Keratinocyte (primary cell): ENCODE results near the gene LRFN3. TPM values are rescaled to one million over a fixed set of nuclear protein-coding genes. Genes with fewer than 3 reads are reported as not detected.

Experiments
- DNase-seq: peaks from one replicate; pipeline ENCODE4 v3.0.0-alpha.2; 2011; ENCODE audit warnings: low read depth, missing footprints, low spot score
- FAIRE-seq: peaks from 2 replicates; lab custom pipeline; 2011; peaks lifted over from hg19 to GRCh38; lab: Jason Lieb, UNC
- H2AFZ ChIP-seq: 2 replicates; pipeline ENCODE4 v1.6.0; 2012; ENCODE audit warnings: low read length, control low read depth, inconsistent platforms; ENCODE audit not compliant: control insufficient read depth
- H3K27ac ChIP-seq: 2 replicates; pipeline ENCODE4 v1.5.1; 2011; ENCODE audit warnings: low read length; ENCODE audit not compliant: control insufficient read depth, insufficient read depth
- H3K27me3 ChIP-seq: 3 replicates; pipeline ENCODE4 v1.6.0; 2011; ENCODE audit warnings: low read length; ENCODE audit not compliant: control insufficient read depth, insufficient read depth; ENCODE audit errors: extremely low read depth
- H3K36me3 ChIP-seq, 2 experiments: 2 replicates in 1 of 2; 3 replicates in 1 of 2; pipeline ENCODE4 v1.5.1; 2011; ENCODE audit warnings: low read length in 2 of 2, mild to moderate bottlenecking in 1 of 2; ENCODE audit not compliant: control insufficient read depth in 2 of 2, insufficient read depth in 2 of 2; ENCODE audit errors: extremely low read depth in 1 of 2
- H3K4me1 ChIP-seq: 3 replicates; pipeline ENCODE4 v1.5.1; 2011; ENCODE audit warnings: low read length; ENCODE audit not compliant: control insufficient read depth, insufficient read depth; ENCODE audit errors: extremely low read depth
- H3K4me2 ChIP-seq: 3 replicates; pipeline ENCODE4 v1.6.0; 2011; ENCODE audit warnings: low read depth, low read length; ENCODE audit not compliant: control insufficient read depth, insufficient read depth; ENCODE audit errors: extremely low read depth
- H3K4me3 ChIP-seq, 3 experiments: fragments of 200-600 bp in 1 of 3; sonication (generic) in 1 of 3; 2 replicates in 2 of 3; 3 replicates in 1 of 3; pipeline ENCODE4 v1.5.1; 2011 to 2016; ENCODE audit warnings: low read length in 3 of 3, mild to moderate bottlenecking in 3 of 3, control low read depth in 2 of 3, inconsistent platforms in 1 of 3, low read depth in 1 of 3, mixed read lengths in 1 of 3, mixed run types in 1 of 3, moderate library complexity in 1 of 3; ENCODE audit not compliant: control insufficient read depth in 2 of 3, insufficient read depth in 2 of 3; ENCODE audit errors: extremely low read depth in 1 of 3
- H3K79me2 ChIP-seq: 2 replicates; pipeline ENCODE4 v1.6.0; 2012; ENCODE audit warnings: low read length; ENCODE audit not compliant: control insufficient read depth, insufficient read depth
- H3K9ac ChIP-seq: 3 replicates; pipeline ENCODE4 v1.6.0; 2011; ENCODE audit warnings: low read length; ENCODE audit not compliant: control insufficient read depth, insufficient read depth; ENCODE audit errors: extremely low read depth
- H3K9me1 ChIP-seq: 3 replicates; pipeline ENCODE4 v1.6.0; 2011; ENCODE audit warnings: low read length; ENCODE audit not compliant: control insufficient read depth, insufficient read depth; ENCODE audit errors: extremely low read depth
- H3K9me3 ChIP-seq: 2 replicates; pipeline ENCODE4 v1.5.1; 2012; ENCODE audit warnings: low read depth, low read length; ENCODE audit not compliant: control insufficient read depth
- H4K20me1 ChIP-seq: 3 replicates; pipeline ENCODE4 v1.6.0; 2011; ENCODE audit warnings: low read length; ENCODE audit not compliant: control insufficient read depth, insufficient read depth; ENCODE audit errors: extremely low read depth
- CTCF ChIP-seq, 3 experiments: IDR thresholded peaks in 1 of 3; conservative IDR thresholded peaks in 1 of 3; optimal IDR thresholded peaks in 1 of 3; 2 replicates in 2 of 3; 3 replicates in 1 of 3; pipeline versions ENCODE3 to v1.5.1; 2011; ENCODE audit warnings: low read length in 3 of 3, mild to moderate bottlenecking in 3 of 3, moderate library complexity in 2 of 3, control low read depth in 1 of 3, inconsistent platforms in 1 of 3; ENCODE audit not compliant: insufficient read depth in 2 of 3; ENCODE audit errors: extremely low read depth in 1 of 3
- EZH2 ChIP-seq: IDR thresholded peaks from one replicate; pipeline ENCODE4 v1.6.1; 2012; ENCODE audit warnings: inconsistent platforms, mild to moderate bottlenecking, low read length, moderate library complexity
- dilution Hi-C: fragments of 300-500 bp; cut with MboI; formaldehyde crosslinking; loops from one replicate; pipeline ENCODE4 v1.7.0; 2020; ENCODE audit warnings: low sequenced_read_pairs; ENCODE audit not compliant: extremely low pct_ligation_motif_present
- polyA plus RNA-seq, 5 experiments: library from polyadenylated mRNA; depleted of rRNA in 3 of 5; stranded (reverse) in 3 of 5; stranded (forward) in 1 of 5; unstranded in 1 of 5; fragments of >200 nt; gene quantifications; 1 replicate in 1 of 5; 2 replicates in 3 of 5; 3 replicates in 1 of 5; pipeline versions ENCODE4 v1.2.1 to v1.2.3, GENCODE V29; 2011 to 2012; ENCODE audit warnings: missing spikeins in 2 of 5, low read depth in 1 of 5, low replicate concordance in 1 of 5

Gene LRFN3
- polyA plus RNA-seq, 1 donor (not counting 4 experiments of a cell fraction or from before 2014, with no cell fraction given), result 0.73 TPM

DNA sequence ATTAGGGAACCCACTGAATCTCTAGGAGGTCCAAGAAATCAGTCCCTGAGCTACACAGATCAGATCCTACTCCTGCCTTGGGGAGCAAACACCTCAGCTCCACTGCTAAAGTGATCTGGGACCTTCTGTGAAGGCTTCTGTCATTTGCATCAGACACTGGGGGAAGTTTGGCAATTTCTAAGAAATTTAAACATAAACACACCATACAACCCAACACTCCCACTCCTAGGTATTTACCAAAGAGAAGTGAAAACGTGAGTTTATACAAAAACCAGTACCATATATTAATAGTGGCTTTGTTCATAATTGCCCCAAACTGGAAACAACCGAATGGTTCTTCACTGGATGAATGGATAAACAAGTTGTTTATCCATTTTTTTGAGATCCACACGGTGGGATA lies 20.7 kb upstream of the LRFN3 start:
- Histone ChIP-seq H3K27me3 (no peaks in the 10 kb centered on the region), H3K4me3 (no peak overlapping the region), H3K27ac (no peak overlapping the region), H3K9ac (no peak overlapping the region), H3K4me2 (no peak overlapping the region), H3K9me3 (no peaks in the 10 kb centered on the region), H3K36me3 (no peaks in the 10 kb centered on the region), H3K4me1 (no peaks in the 10 kb centered on the region), H2AFZ (no peak overlapping the region), H4K20me1 (no peaks in the 10 kb centered on the region), H3K79me2 (no peaks in the 10 kb centered on the region), H3K9me1 (no peaks in the 10 kb centered on the region)
- TF ChIP-seq EZH2, result no peak
- no peak for TF ChIP-seq CTCF (optimal IDR thresholded peaks at IDR 0.05 in 1 of 3, IDR thresholded peaks at IDR 0.05 in 1 of 3, conservative IDR thresholded peaks at IDR 0.05 in 1 of 3; ENCODE audit: extremely low read depth in 1 of 3, insufficient read depth in 2 of 3, low read length in 3 of 3)
- FAIRE-seq (no peak), DNase-seq (no peak)
- dilution Hi-C loops, result no loop called here

DNA sequence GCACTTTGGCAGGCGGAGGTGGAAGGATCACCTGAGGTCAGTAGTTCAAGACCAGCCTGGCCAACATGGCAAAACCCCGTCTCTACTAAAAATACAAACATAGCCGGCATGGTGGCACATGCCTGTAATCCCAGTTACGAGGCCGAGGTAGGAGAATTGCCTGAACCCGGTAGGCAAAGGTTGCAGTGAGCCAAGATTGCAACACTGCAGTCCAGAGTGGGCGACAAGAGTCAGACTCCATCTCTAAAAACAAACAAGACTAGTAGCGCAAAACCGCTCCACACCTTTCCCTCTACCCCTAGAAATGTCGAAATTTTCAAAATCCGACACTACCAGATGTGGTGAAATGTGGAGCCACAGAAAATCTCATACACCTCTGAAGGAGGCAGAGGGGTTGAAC lies 16.9 kb upstream of the LRFN3 start:
- dilution Hi-C loops, result no loop called here
- Histone ChIP-seq H3K9ac (no peak overlapping the region), H3K9me3 (no peaks in the 10 kb centered on the region), H3K4me3 (no peak overlapping the region), H3K4me1 (no peaks in the 10 kb centered on the region), H3K36me3 (no peaks in the 10 kb centered on the region), H3K27me3 (no peaks in the 10 kb centered on the region), H3K4me2 (no peak overlapping the region), H4K20me1 (no peaks in the 10 kb centered on the region), H3K79me2 (no peaks in the 10 kb centered on the region), H3K27ac (no peak overlapping the region), H3K9me1 (no peaks in the 10 kb centered on the region), H2AFZ (no peak overlapping the region)
- TF ChIP-seq EZH2, result no peak
- TF ChIP-seq CTCF (optimal IDR thresholded peaks at IDR 0.05 in 1 of 3, IDR thresholded peaks at IDR 0.05 in 1 of 3, conservative IDR thresholded peaks at IDR 0.05 in 1 of 3; ENCODE audit: extremely low read depth in 1 of 3, insufficient read depth in 2 of 3, low read length in 3 of 3), result no peak
- FAIRE-seq, result no peak
- DNase-seq, result no peak
